GM18511 (cell line): ENCODE data around the gene NASP.

ENCODE experiments used
- ATAC-seq: cut with Tn5 transposase; IDR thresholded peaks from one replicate; pipeline ENCODE4 v1.9.1; 2021; ENCODE audit warnings: mild to moderate bottlenecking, moderate library complexity; ENCODE audit not compliant: unreplicated experiment

NASP gene, protein sequence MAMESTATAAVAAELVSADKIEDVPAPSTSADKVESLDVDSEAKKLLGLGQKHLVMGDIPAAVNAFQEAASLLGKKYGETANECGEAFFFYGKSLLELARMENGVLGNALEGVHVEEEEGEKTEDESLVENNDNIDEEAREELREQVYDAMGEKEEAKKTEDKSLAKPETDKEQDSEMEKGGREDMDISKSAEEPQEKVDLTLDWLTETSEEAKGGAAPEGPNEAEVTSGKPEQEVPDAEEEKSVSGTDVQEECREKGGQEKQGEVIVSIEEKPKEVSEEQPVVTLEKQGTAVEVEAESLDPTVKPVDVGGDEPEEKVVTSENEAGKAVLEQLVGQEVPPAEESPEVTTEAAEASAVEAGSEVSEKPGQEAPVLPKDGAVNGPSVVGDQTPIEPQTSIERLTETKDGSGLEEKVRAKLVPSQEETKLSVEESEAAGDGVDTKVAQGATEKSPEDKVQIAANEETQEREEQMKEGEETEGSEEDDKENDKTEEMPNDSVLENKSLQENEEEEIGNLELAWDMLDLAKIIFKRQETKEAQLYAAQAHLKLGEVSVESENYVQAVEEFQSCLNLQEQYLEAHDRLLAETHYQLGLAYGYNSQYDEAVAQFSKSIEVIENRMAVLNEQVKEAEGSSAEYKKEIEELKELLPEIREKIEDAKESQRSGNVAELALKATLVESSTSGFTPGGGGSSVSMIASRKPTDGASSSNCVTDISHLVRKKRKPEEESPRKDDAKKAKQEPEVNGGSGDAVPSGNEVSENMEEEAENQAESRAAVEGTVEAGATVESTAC

GRCh38 chr1:45583666-45584350 lies at the start of gene NASP:
Gene NASP (plus strand): TSS chr1:45584041. CDS start chr1:45584147, 106 bp downstream.
- peak; percentile 64 for ATAC-seq

GRCh38 chr1:45535988-45536766 lies 47.7 kb upstream of the NASP start:
- ATAC-seq: no peak

DNA sequence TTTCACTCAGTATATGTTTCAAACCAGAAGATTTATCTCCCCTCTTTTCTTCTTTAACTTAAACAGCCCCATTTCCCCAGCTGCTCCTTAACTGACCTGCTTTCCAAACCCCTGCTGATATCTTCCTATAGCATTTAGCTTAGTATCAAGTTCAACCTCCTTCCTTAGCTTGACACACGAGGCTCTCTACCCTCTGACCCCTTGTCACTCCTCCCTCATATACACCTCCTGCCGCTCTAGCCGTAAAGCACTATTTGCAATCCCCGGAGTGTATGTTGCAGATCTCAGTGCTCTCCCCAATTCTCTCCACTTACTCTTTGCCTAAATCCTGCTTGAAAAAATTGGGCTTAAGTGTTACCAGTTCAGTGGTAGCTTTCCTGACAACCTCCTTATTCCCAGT lies 47.0 kb upstream of the NASP start:
- ATAC-seq: no peak

- no peak for ATAC-seq
These were observed 42.6 kb upstream of the NASP start for GRCh38 chr1:45541193-45541592.

- no peak for ATAC-seq
These were observed 41.2 kb upstream of the NASP start for GRCh38 chr1:45542591-45542990.

DNA sequence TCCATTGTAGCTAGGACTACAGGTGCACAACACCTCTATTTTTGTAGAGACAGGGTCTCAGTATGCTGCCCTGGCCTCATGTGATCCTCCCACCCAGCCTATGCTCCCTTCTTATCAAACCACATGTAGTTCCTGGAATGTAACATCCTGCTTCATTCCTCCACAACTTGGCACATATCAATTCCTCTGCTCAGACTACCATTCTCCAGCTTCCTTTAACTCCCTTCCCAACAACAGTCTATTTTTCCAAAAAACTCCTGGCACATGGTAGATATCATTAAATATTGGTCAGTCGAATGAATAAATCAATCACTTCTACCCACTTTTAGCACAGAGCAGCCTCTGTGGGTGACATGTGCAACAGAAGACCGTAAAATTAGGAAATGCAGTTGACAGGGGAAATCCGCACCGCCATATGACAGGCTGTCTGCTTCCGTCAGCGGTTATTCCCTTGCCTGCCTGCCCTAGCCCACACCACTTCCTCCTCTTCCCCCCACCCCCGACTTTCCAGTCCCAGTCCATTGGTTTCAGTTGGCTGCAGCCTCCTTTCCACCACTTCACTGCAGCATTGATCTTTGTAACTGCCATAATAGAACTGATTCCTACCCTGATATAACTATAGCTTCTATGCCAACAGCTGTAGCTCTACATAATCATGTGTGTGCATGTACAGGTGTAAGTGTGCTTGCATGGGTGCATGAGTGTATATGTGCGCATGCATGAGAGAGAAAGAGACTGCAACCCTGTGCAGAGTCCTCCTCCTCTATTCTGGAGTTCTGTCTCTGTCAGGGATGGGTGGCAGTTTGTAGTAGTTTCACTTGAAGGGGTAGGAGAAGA lies 40.0 kb upstream of the NASP start:
- ATAC-seq: peak; percentile 62

- ATAC-seq: no peak
These were observed 39.3 kb upstream of the NASP start for GRCh38 chr1:45544530-45544929.

DNA sequence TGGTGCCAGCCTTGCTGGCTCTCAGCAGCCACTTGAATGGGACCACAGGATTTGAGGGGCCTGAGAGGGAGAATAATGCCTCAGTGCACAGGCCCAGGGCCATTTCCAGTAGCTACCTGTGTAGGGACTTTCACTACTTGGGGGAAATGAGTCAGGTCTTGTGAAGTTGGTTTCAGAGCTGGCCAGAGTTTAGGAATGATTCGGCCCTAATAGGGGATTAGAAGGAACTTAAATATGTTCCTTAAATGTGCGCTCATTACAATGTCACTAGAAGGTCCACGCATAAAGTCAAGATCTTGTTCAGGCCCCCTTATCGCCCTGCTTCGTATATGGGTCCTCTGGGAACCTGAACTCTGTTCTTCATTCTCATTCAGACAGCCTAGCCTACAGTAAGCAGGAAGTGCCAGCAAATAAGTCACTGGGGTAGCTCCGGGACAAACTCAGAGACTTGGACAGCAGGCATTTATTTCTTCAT lies 38.8 kb upstream of the NASP start:
- peak; percentile 61 for ATAC-seq

DNA sequence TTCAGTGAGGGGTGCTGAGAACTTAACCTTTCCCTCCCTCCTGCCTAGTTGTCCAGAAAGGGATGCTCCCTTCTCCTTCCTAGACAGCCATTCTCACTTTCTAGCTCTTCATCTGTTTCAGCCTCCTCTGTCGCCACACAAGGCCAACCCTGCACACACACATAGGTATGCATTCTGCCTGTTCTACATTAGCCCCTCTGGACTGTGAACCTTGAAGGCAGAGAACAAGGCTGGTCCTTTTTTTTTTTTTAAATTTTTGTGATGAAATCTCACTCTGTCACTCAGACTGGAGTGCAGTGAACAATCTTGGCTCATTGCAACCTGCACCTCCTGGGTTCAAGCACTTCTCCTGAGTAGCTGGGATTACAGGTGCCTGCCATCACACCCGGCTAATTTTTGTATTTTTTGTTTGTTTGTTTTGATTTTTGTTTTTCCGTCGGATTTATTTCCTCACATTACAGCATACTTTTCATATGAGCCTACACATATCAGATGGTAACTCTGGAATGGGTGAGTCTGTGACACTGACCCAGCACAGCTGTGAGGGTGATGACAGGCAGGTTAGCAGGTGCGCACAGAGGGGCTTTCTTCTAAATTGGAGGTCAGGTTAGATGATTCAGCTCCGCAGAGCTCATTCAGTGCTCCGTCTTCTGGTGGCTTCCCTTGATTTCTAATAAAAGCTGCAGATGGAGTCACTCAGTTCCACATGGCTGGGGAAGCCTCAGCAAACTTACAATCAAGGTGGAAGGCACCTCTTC lies 38.1 kb upstream of the NASP start:
- ATAC-seq: no peak

GRCh38 chr1:45550401-45551351 lies 33.2 kb upstream of the NASP start, which contains the start of gene AKR1A1:
Gene AKR1A1 (plus strand): TSS chr1:45550826. CDS start chr1:45561795, 10,969 bp downstream.
- peak; percentile 90 for ATAC-seq

DNA sequence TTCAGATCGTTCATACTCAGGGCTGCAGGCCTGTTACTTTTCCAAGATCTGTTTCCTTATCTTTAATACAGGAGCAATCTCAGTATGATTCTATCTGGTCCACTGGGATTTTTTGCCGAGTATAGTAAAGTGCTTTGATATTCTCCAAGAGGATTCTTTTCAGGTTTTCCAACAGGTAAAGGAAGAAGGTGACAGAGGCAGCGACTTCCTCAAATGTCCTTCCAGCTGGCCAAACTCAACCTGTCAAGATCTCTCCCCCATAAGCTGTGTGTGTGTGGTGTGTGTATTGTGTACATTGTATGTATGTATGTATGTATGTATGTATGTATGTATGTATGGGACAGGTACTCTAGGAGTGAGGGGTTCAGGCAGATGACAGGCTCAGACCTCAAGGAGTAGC lies 32.2 kb upstream of the NASP start:
- ATAC-seq: no peak

DNA sequence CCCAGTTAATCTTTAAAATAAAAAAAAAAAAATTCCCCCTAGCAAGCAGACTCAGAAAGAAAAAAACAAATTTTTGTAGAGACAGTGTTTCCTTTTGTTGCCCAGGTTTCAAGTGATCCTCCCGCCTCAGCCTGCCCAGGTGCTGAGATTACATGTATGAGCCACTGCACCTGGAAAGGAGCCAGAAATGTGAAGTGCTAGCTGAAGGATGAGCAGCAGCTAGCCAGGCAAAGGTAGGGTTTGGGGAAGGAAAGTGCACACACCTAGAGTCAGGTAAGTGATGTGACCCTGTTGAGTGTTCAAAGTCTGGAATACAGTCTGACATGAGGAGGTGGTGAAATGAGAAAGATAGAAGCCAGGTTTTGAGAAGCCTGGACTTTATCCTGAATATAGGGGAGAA lies 31.5 kb upstream of the NASP start:
- no peak for ATAC-seq

DNA sequence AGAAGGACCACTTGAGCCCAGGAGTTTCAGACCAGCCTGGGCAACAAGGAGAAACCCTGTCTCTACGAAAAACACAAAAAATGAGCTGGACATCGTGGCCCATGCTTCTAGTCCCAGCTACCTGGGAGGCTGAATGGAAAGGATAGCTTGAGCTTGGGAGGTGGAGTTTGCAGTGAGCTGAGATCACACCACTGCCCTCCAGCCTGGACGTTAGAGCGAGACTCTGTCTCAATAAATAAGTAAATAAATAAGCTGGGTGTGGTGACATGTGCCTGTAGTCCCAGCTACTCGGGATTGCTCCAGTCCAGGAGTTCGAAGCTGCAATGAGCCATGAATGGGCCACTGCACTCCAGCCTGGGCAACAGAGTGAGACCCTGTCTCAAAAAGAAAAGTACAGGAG lies 29.6 kb upstream of the NASP start:
- ATAC-seq: no peak

DNA sequence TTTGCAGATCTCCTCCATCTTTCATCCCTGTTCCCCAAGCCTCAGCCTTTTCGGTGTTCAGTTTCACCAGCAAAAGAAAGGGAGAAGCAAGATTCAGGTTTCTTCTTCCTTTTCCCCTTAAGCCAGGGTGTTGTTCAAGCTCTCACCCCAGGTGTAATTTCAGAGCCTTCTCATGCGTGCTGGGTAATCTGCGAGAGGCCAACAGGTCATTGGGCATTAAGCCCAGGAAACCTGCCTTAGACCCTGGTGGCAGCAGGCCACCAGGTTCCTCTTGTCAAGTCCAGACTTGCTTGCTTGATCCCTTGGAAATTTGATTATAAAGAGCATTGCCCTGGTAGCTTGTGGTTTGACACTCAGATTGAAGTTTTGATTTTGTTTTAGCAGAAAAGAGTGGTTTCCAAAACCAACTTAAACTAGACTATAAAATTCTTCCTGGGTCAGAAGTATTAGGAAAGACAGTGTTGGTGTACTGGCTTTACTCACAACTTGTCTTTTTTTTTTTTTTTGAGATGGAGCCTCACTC lies 26.4 kb upstream of the NASP start:
- ATAC-seq: no peak

DNA sequence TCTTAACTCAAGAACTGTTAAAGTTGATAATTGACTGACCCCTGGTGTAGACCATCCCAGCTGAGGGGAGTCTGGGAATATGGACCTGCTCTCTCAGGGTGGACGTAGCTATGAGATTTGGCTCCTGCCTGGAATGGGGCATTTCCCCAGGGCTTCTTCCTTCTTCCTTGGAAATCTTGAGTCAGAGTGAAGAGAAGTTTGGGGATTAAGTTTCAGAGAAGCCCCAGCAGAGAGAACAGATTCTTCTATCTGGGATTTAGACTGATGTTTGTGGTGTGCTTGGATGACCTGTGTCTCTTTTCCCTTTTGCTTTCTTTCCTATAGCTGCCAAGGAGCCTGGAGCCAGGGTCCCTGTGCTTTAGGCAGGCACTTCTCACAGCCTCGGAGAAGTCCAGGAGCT lies 20.0 kb upstream of the NASP start:
- no peak for ATAC-seq

DNA sequence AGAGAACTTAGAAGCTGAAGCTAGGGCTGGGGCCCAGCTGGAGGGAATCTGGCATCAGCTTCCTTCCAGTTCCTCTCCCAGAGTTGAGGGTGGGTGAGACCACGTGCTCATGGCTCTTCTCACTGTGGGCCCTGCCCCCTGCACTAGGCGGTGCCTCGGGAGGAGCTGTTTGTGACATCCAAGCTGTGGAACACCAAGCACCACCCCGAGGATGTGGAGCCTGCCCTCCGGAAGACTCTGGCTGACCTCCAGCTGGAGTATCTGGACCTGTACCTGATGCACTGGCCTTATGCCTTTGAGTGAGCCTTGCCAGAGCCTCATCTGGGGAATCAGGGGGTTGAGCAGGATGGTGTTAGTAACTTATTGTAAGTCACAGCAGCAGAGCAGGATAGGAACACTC lies 17.1 kb upstream of the NASP start:
- ATAC-seq: no peak

DNA sequence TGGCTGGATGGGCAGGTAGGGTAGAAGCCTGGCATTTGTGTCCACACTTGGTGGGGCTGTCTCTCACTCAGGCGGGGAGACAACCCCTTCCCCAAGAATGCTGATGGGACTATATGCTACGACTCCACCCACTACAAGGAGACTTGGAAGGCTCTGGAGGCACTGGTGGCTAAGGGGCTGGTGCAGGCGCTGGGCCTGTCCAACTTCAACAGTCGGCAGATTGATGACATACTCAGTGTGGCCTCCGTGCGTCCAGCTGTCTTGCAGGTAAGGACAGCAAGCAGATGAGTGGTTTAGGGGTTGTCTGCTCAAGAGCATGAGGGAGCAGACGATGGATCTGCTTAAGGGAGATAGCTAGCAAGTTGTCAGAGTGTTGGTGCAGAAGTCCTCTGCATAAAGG lies 15.9 kb upstream of the NASP start:
- no peak for ATAC-seq

- no peak for ATAC-seq
These were observed 15.4 kb upstream of the NASP start for GRCh38 chr1:45568421-45568820.
